Measurements from ENCODE around the gene RNF26. TPM values are rescaled to one million over a fixed set of nuclear protein-coding genes. Genes with fewer than 3 reads are reported as not detected.

RNF26 gene
- total and polyA plus RNA-seq, 2 donors (not counting 3 experiments of a cell fraction or from before 2014, with no cell fraction given), result 40.1 to 43.8 TPM

DNA sequence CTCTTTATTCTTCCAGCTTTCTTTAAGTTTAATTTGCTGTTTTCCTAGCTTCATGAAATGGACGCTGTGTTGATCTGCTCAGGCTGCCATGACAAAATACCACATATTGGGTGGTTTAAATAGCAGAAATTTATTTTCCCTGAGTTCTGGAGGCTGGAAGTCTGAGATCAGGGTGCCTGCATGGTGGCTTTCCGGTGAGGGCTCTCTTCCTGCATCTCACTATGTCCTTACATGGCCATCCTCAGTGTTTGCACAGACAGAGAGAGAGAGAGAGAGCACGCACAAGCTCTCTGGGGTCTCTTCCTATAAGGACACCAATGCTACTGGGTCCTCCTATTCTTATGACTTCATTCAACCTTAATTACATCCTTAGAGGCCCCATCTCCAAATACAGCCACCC lies 46.1 kb upstream of the RNF26 start:
- dilution Hi-C loops (cut with MboI; ENCODE audit: extremely low pct_ligation_motif_present, low sequenced_read_pairs) (no loop called here), intact Hi-C loops (cut with micrococcal nuclease) (no loop called here)
- ChIA-PET POLR2A (no interaction called here), CTCF (interaction anchor here (0.7 to 1.0 kb wide), 3 partner anchors 19 to 82 kb away, joined by 3 to 4 read pairs (median 4); partner anchors contain the start of gene CBL)
- no TSS peak for BruUV-seq (replicated peaks)
- H3K4me3 ChIP-seq (replicated peaks in 1 of 3; ENCODE audit: insufficient read depth in 1 of 3, low read depth in 1 of 3, low read length in 3 of 3), result no peak overlapping the region
- TF ChIP-seq MYC (IDR thresholded peaks at IDR 0.05; ENCODE audit: low read depth, low read length) (no peak), POLR2AphosphoS5 (IDR thresholded peaks at IDR 0.05; ENCODE audit: insufficient read depth, low read depth, low read length) (no peak), FOS (IDR thresholded peaks at IDR 0.05; ENCODE audit: borderline replicate concordance, insufficient read depth, low read length) (no peak), GATA2 (IDR thresholded peaks at IDR 0.05; ENCODE audit: insufficient read depth, insufficient read length, low read depth, low read length) (no peak), EZH2 (IDR thresholded peaks at IDR 0.05; ENCODE audit: borderline replicate concordance, low read depth, low read length, severe bottlenecking) (no peak), POLR2A (IDR thresholded peaks at IDR 0.05; ENCODE audit: low read depth, low read length) (no peak), JUN (IDR thresholded peaks at IDR 0.05; ENCODE audit: borderline replicate concordance, insufficient read depth, insufficient read length, low read depth) (no peak)
- TF ChIP-seq, protein P1, sequence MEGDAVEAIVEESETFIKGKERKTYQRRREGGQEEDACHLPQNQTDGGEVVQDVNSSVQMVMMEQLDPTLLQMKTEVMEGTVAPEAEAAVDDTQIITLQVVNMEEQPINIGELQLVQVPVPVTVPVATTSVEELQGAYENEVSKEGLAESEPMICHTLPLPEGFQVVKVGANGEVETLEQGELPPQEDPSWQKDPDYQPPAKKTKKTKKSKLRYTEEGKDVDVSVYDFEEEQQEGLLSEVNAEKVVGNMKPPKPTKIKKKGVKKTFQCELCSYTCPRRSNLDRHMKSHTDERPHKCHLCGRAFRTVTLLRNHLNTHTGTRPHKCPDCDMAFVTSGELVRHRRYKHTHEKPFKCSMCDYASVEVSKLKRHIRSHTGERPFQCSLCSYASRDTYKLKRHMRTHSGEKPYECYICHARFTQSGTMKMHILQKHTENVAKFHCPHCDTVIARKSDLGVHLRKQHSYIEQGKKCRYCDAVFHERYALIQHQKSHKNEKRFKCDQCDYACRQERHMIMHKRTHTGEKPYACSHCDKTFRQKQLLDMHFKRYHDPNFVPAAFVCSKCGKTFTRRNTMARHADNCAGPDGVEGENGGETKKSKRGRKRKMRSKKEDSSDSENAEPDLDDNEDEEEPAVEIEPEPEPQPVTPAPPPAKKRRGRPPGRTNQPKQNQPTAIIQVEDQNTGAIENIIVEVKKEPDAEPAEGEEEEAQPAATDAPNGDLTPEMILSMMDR (IDR thresholded peaks at IDR 0.05; ENCODE audit: extremely low read depth in 1 of 2, insufficient read depth in 1 of 2, low read depth in 1 of 2, low read length in 2 of 2), result no peak
- TF ChIP-seq, protein P2, sequence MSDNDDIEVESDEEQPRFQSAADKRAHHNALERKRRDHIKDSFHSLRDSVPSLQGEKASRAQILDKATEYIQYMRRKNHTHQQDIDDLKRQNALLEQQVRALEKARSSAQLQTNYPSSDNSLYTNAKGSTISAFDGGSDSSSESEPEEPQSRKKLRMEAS (IDR thresholded peaks at IDR 0.05; ENCODE audit: insufficient read depth, insufficient read length), result no peak
- no peak overlapping the region for H2AFZ ChIP-seq (ENCODE audit: low read depth, low read length)
- no peaks in the 10 kb centered on the region for H4K20me1 ChIP-seq (replicated peaks; ENCODE audit: control insufficient read depth, extremely low read depth, insufficient read depth, low read length)
- H3K79me2 ChIP-seq (ENCODE audit: control insufficient read depth, insufficient read depth, low read length), result no peaks in the 10 kb centered on the region
- no peak for DNase-seq (ENCODE audit: low read depth, low spot score)
- peaks cover 10 to 19% of the 10 kb centered on the region in 2 experiments for H3K36me3 ChIP-seq (ENCODE audit: control insufficient read depth in 2 of 2, extremely low read depth in 1 of 2, insufficient read depth in 2 of 2, low read length in 2 of 2)
- H3K9me1 ChIP-seq (replicated peaks; ENCODE audit: control insufficient read depth, extremely low read depth, insufficient read depth, low read length), result no peaks in the 10 kb centered on the region
- H3K4me1 ChIP-seq (ENCODE audit: control insufficient read depth, extremely low read depth, insufficient read depth, low read length), result no peaks in the 10 kb centered on the region
- H3K27ac ChIP-seq (ENCODE audit: insufficient read depth, low read depth, low read length), result no peak overlapping the region
- H3K9ac ChIP-seq (replicated peaks; ENCODE audit: extremely low read depth, insufficient read depth, low read length), result no peak overlapping the region
- H3K4me2 ChIP-seq (ENCODE audit: insufficient read depth, low read length), result no peak overlapping the region
- no peak for FAIRE-seq
- no peaks in the 10 kb centered on the region for H3K9me3 ChIP-seq (replicated peaks; ENCODE audit: control insufficient read depth, insufficient read depth, low read length)
- H3K27me3 ChIP-seq (ENCODE audit: control insufficient read depth in 2 of 2, insufficient read depth in 2 of 2, low read length in 2 of 2), result no peaks in the 10 kb centered on the region
